HUES48 (cell line): Measurements from ENCODE around the gene LAMC3.
"Not testable (repeated sequence)": the region's sequence is repeated elsewhere in the genome, so short reads cannot be mapped to it uniquely, and the experiment has no call there.

Source experiments
- H3K27ac ChIP-seq: one replicate; pipeline ENCODE4 v1.7.0; 2013; ENCODE audit warnings: low read depth, low read length, inconsistent platforms
- H3K27me3 ChIP-seq: 2 replicates; pipeline ENCODE4 v1.6.1; 2013; ENCODE audit warnings: mild to moderate bottlenecking, low read length; ENCODE audit not compliant: control insufficient read depth, insufficient read depth
- H3K36me3 ChIP-seq: 2 replicates; pipeline ENCODE4 v1.6.1; 2013; ENCODE audit warnings: low read length; ENCODE audit not compliant: control insufficient read depth, insufficient read depth
- H3K4me1 ChIP-seq: 2 replicates; pipeline ENCODE4 v1.6.1; 2013; ENCODE audit warnings: mild to moderate bottlenecking, low read length; ENCODE audit not compliant: control insufficient read depth, insufficient read depth
- H3K4me3 ChIP-seq: 2 replicates; pipeline ENCODE4 v1.5.1; 2013; ENCODE audit warnings: mild to moderate bottlenecking, low read depth, low read length
- H3K9ac ChIP-seq: 2 replicates; pipeline ENCODE4 v1.6.1; 2013; ENCODE audit warnings: mild to moderate bottlenecking, low read depth, low read length, moderate library complexity
- H3K9me3 ChIP-seq: 2 replicates; pipeline ENCODE4 v1.6.1; 2013; ENCODE audit warnings: low read length; ENCODE audit not compliant: control insufficient read depth, insufficient read depth

LAMC3 gene

DNA sequence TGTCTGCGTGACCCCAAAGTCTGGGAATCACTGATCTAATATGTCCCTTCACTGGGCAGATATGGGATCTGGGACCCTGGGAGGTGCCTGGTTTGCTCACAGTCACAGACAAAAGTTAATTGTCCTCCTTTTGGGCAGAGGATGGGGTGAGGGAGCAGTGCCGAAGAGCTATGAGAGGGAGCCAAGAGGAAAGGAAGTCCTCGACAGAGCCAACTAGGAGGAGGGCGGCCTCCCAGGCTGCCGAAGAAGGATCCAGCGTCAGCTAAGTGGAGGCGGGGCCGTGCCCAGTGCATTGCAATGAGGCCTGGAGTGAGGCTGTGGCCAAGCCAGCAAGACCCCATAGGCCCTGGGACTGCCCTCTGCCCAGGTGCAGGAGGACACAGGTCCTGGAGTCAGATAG lies 98.8 kb downstream of the LAMC3 start:
- peaks cover 25% of the 10 kb centered on the region for H3K4me1 ChIP-seq

GRCh38 chr9:131111186-131111853 lies 102.3 kb downstream of the LAMC3 start:
- Histone ChIP-seq H3K4me1 (peaks cover 15% of the 10 kb centered on the region), H3K27me3 (no peaks in the 10 kb centered on the region), H3K9ac (no peak overlapping the region; the same call in 1 of the 2 replicates), H3K27ac (peak overlapping the region; percentile 82), H3K36me3 (peaks cover 38% of the 10 kb centered on the region), H3K4me3 (no peak overlapping the region), H3K9me3 (no peaks in the 10 kb centered on the region)

More for the DNA sequence above, 98.8 kb downstream of the LAMC3 start:
- Histone ChIP-seq H3K9ac (no peak overlapping the region), H3K27ac (no peak overlapping the region), H3K9me3 (no peaks in the 10 kb centered on the region), H3K4me3 (no peak overlapping the region), H3K36me3 (peaks cover 40% of the 10 kb centered on the region), H3K27me3 (no peaks in the 10 kb centered on the region)

DNA sequence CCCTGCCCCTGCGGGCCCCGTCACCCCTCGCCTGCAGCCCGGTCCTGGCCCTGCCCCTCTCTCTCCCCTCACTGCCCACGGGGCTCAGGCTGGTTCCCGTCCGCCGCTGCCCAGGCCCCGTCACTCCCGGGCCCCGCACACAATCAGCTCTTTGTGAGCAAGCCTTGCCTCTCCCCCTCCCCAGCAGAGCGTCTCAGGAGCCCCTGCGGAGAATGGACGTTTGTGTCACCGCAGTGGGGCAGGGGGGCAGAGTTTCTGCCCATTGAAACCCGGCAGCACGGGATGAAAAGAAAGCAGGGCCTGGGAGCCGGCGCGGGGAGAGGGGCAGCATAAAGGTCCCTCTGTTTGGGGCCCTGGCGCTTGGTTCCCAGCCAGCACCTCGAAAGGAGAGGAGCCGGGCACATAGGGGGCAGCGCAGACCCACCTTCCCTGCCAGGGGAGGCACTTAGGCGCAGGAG lies 102.9 kb downstream of the LAMC3 start:
- Histone ChIP-seq H3K27me3 (no peaks in the 10 kb centered on the region), H3K9ac (no peak overlapping the region), H3K36me3 (peaks cover 39% of the 10 kb centered on the region)

GRCh38 chr9:131112374-131113154 lies 103.6 kb downstream of the LAMC3 start:
- Histone ChIP-seq H3K4me3 (no peak overlapping the region), H3K36me3 (peaks cover 42% of the 10 kb centered on the region), H3K9me3 (no peaks in the 10 kb centered on the region), H3K27me3 (no peaks in the 10 kb centered on the region), H3K4me1 (peaks cover 15% of the 10 kb centered on the region), H3K27ac (peak overlapping the region; percentile 82), H3K9ac (no peak overlapping the region; the same call in 1 of the 2 replicates)

More for the DNA sequence above, 102.9 kb downstream of the LAMC3 start:
- Histone ChIP-seq H3K4me1 (peaks cover 15% of the 10 kb centered on the region), H3K27ac (peak overlapping the region; percentile 82), H3K9me3 (no peaks in the 10 kb centered on the region), H3K4me3 (no peak overlapping the region)

GRCh38 chr9:131113655-131114054 lies 104.7 kb downstream of the LAMC3 start:
- H3K4me1 ChIP-seq = peaks cover 15% of the 10 kb centered on the region
- no peak overlapping the region for H3K9ac ChIP-seq
- no peak overlapping the region for H3K27ac ChIP-seq
- no peaks in the 10 kb centered on the region for H3K9me3 ChIP-seq
- H3K27me3 ChIP-seq = no peaks in the 10 kb centered on the region
- no peak overlapping the region for H3K4me3 ChIP-seq
- H3K36me3 ChIP-seq = peaks cover 48% of the 10 kb centered on the region

GRCh38 chr9:131114084-131114535 lies 105.1 kb downstream of the LAMC3 start:
- H3K9me3 ChIP-seq = no peaks in the 10 kb centered on the region
- H3K36me3 ChIP-seq = peaks cover 48% of the 10 kb centered on the region
- H3K27me3 ChIP-seq = no peaks in the 10 kb centered on the region
- no peak overlapping the region for H3K9ac ChIP-seq
- H3K4me3 ChIP-seq = no peak overlapping the region
- H3K4me1 ChIP-seq = peaks cover 15% of the 10 kb centered on the region
- no peak overlapping the region for H3K27ac ChIP-seq

GRCh38 chr9:131115360-131115742 lies 106.4 kb downstream of the LAMC3 start:
- H3K4me3 ChIP-seq, H3K9ac ChIP-seq, H3K27me3 ChIP-seq, H3K27ac ChIP-seq, H3K9me3 ChIP-seq: not testable (repeated sequence)
- Histone ChIP-seq H3K36me3 (peaks cover 55% of the 10 kb centered on the region), H3K4me1 (peaks cover 10% of the 10 kb centered on the region)

- H3K4me1 ChIP-seq = peaks cover 5% of the 10 kb centered on the region
- no peak overlapping the region for H3K9ac ChIP-seq
- H3K9me3 ChIP-seq = no peaks in the 10 kb centered on the region
- H3K4me3 ChIP-seq = no peak overlapping the region
- no peak overlapping the region for H3K27ac ChIP-seq
- no peaks in the 10 kb centered on the region for H3K27me3 ChIP-seq
- H3K36me3 ChIP-seq = peaks cover 66% of the 10 kb centered on the region
Measured at GRCh38 chr9:131116281-131117120, 107.5 kb downstream of the LAMC3 start.

- Histone ChIP-seq H3K4me3 (no peak overlapping the region), H3K27ac (no peak overlapping the region), H3K27me3 (no peaks in the 10 kb centered on the region), H3K4me1 (no peaks in the 10 kb centered on the region), H3K9me3 (no peaks in the 10 kb centered on the region), H3K36me3 (peaks cover 71% of the 10 kb centered on the region), H3K9ac (no peak overlapping the region)
Measured at GRCh38 chr9:131117121-131117761, 108.3 kb downstream of the LAMC3 start.

GRCh38 chr9:131117762-131118145 lies 108.8 kb downstream of the LAMC3 start:
- H3K9ac ChIP-seq = no peak overlapping the region
- no peaks in the 10 kb centered on the region for H3K27me3 ChIP-seq
- no peak overlapping the region for H3K27ac ChIP-seq
- H3K4me3 ChIP-seq = no peak overlapping the region
- no peaks in the 10 kb centered on the region for H3K4me1 ChIP-seq
- H3K9me3 ChIP-seq = no peaks in the 10 kb centered on the region
- peaks cover 66% of the 10 kb centered on the region for H3K36me3 ChIP-seq
